Measurements from ENCODE around the gene GPR137.

GPR137 gene

GRCh38 chr11:64263947-64264317, 21.7 kb upstream of the GPR137 start:
- no peak overlapping the region; the same call in 1 of the 2 replicates for H3K27ac ChIP-seq

GRCh38 chr11:64264371-64264852, 21.2 kb upstream of the GPR137 start:
- no peak for DNase-seq
- no peaks in the 10 kb centered on the region for H3K27me3 ChIP-seq (ENCODE audit: insufficient read depth, low read depth, severe bottlenecking)
- H3K36me3 ChIP-seq = peaks cover 66% of the 10 kb centered on the region
- TF ChIP-seq CTCF (IDR thresholded peaks at IDR 0.05; ENCODE audit: low read depth, low read length) = no peak
- no peak overlapping the region; the same call in 1 of the 2 replicates for H3K27ac ChIP-seq
- no peaks in the 10 kb centered on the region for H3K9me3 ChIP-seq (ENCODE audit: severe bottlenecking)
- no peak overlapping the region for H3K4me3 ChIP-seq (ENCODE audit: low read depth, low read length)

More at GRCh38 chr11:64263947-64264317, 21.7 kb upstream of the GPR137 start:
- no peak for TF ChIP-seq CTCF (IDR thresholded peaks at IDR 0.05; ENCODE audit: low read depth, low read length)
- DNase-seq = no peak
- H3K27me3 ChIP-seq (ENCODE audit: insufficient read depth, low read depth, severe bottlenecking) = no peaks in the 10 kb centered on the region
- no peak overlapping the region for H3K4me3 ChIP-seq (ENCODE audit: low read depth, low read length)
- no peaks in the 10 kb centered on the region for H3K9me3 ChIP-seq (ENCODE audit: severe bottlenecking)
- peaks cover 71% of the 10 kb centered on the region for H3K36me3 ChIP-seq

DNA sequence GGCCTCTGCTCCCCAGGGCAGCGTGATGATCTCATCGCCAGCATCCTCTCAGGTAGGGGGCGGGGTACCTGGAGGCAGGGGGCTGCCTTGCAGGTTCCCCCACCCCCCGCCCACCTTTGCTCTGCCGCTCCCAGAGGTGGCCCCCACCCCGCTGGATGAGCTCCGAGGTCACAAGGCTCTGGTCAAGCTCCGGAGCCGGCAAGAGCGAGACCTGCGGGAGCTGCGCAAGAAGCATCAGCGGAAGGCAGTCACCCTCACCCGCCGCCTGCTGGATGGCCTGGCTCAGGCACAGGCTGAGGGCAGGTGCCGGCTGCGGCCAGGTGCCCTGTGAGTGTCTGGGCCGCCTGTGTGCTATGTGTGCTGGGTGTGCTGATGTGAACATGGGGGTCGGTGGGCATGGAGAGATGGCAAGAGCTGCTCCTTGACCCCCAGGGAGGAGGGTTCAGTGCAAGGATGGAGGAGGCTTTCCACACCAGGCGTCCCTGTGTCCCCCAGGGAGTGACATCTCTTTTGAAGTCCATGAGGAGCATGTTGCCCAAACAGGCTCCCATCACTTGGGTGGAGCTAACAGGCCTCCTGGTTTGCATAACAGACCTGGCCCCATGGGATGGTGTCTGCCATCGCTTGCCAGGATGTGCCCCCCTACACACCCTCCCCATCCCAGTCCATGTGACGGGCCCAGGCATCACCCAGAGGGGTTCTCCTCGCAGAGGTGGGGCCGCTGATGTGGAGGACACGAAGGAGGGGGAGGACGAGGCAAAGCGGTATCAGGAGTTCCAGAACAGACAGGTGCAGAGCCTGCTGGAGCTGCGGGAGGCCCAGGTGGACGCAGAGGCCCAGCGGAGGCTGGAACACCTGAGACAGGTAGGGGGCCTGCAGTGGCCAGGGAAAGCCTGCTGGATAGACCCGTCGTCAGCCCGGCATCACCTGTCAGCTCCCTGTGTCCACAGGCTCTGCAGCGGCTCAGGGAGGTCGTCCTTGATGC, 20.2 kb upstream of the GPR137 start:
- TF ChIP-seq CTCF (IDR thresholded peaks at IDR 0.05; ENCODE audit: low read depth, low read length) = no peak
- Histone ChIP-seq H3K9me3 (ENCODE audit: severe bottlenecking) (no peaks in the 10 kb centered on the region), H3K27me3 (ENCODE audit: insufficient read depth, low read depth, severe bottlenecking) (no peaks in the 10 kb centered on the region), H3K4me3 (ENCODE audit: low read depth, low read length) (no peak overlapping the region), H3K36me3 (peaks cover 57% of the 10 kb centered on the region), H3K27ac (no peak overlapping the region)
- DNase-seq = no peak

DNA sequence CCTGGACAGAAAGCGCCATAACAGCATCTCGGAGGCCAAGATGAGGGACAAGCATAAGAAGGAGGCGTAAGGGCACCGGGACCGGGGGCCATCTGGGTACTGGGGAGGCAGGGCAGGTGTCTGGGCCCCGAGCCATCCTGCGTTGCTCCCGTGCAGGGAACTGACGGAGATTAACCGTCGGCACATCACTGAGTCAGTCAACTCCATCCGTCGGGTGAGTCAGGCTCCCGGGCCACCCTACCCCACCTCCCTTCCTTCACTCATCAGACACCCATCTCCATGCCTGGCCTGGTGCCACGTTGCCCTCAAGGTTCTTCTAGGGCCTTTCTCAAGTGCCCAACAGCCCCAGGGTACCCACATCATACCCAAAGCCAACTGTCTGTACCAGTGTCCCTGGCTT, 19.3 kb upstream of the GPR137 start:
- no peak for TF ChIP-seq CTCF (IDR thresholded peaks at IDR 0.05; ENCODE audit: low read depth, low read length)
- H3K9me3 ChIP-seq (ENCODE audit: severe bottlenecking) = no peaks in the 10 kb centered on the region
- no peak for DNase-seq
- no peak overlapping the region for H3K4me3 ChIP-seq (ENCODE audit: low read depth, low read length)
- no peaks in the 10 kb centered on the region for H3K27me3 ChIP-seq (ENCODE audit: insufficient read depth, low read depth, severe bottlenecking)
- H3K36me3 ChIP-seq = peaks cover 52% of the 10 kb centered on the region
- no peak overlapping the region for H3K27ac ChIP-seq

GRCh38 chr11:64267207-64267945, 18.3 kb upstream of the GPR137 start:
- Histone ChIP-seq H3K27ac (peak overlapping the region; percentile 72; the same call in 1 of the 2 replicates), H3K4me3 (ENCODE audit: low read depth, low read length) (no peak overlapping the region), H3K9me3 (ENCODE audit: severe bottlenecking) (no peaks in the 10 kb centered on the region), H3K27me3 (ENCODE audit: insufficient read depth, low read depth, severe bottlenecking) (no peaks in the 10 kb centered on the region), H3K36me3 (peaks cover 44% of the 10 kb centered on the region)
- TF ChIP-seq CTCF (IDR thresholded peaks at IDR 0.05; ENCODE audit: low read depth, low read length) = no peak
- DNase-seq = no peak
